Measurements from ENCODE around the gene VIPAS39. TPM values are rescaled to one million over a fixed set of nuclear protein-coding genes. Genes with fewer than 3 reads are reported as not detected.
A peak's percentile ranks its signal among the peaks of the same experiment; 100 is the strongest.

The VIPAS39 gene
- total and polyA plus RNA-seq, 4 donors: 5.6 to 13.9 (median 8.9) TPM

DNA sequence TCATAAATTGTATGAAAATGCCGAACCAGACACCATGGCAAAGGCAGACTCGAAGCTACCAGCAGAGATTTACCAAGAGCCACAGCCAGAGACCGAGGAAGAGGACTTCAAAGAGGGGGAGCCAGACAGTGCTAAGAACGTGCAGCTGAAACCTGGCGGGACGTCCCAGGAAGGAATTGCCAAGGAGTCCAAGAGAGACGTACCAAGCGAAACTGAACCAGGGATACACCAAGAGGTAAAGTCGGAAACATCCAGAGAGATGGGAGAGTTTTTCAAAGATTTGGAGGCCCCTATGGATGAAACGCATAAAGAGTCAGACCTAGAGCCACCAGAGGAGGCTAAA is 79.9 kb downstream of the VIPAS39 start:
- 16% methylated on average over 10 of the region's 10 CpGs for WGBS
- H3K27ac ChIP-seq (ENCODE audit: low read depth in 1 of 2, low read length in 2 of 2): no peak overlapping the region
- no peaks in the 10 kb centered on the region for H3K27me3 ChIP-seq (ENCODE audit: control insufficient read depth in 4 of 4, insufficient read depth in 4 of 4, low read length in 3 of 4)
- H3K4me1 ChIP-seq (ENCODE audit: control insufficient read depth in 4 of 4, insufficient read depth in 4 of 4, low read length in 3 of 4): peaks cover 0 to 14% (median 12%) of the 10 kb centered on the region in 4 donors
- TF ChIP-seq, protein P1, sequence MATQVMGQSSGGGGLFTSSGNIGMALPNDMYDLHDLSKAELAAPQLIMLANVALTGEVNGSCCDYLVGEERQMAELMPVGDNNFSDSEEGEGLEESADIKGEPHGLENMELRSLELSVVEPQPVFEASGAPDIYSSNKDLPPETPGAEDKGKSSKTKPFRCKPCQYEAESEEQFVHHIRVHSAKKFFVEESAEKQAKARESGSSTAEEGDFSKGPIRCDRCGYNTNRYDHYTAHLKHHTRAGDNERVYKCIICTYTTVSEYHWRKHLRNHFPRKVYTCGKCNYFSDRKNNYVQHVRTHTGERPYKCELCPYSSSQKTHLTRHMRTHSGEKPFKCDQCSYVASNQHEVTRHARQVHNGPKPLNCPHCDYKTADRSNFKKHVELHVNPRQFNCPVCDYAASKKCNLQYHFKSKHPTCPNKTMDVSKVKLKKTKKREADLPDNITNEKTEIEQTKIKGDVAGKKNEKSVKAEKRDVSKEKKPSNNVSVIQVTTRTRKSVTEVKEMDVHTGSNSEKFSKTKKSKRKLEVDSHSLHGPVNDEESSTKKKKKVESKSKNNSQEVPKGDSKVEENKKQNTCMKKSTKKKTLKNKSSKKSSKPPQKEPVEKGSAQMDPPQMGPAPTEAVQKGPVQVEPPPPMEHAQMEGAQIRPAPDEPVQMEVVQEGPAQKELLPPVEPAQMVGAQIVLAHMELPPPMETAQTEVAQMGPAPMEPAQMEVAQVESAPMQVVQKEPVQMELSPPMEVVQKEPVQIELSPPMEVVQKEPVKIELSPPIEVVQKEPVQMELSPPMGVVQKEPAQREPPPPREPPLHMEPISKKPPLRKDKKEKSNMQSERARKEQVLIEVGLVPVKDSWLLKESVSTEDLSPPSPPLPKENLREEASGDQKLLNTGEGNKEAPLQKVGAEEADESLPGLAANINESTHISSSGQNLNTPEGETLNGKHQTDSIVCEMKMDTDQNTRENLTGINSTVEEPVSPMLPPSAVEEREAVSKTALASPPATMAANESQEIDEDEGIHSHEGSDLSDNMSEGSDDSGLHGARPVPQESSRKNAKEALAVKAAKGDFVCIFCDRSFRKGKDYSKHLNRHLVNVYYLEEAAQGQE (IDR thresholded peaks at IDR 0.05): no peak
- TF ChIP-seq, protein P2, sequence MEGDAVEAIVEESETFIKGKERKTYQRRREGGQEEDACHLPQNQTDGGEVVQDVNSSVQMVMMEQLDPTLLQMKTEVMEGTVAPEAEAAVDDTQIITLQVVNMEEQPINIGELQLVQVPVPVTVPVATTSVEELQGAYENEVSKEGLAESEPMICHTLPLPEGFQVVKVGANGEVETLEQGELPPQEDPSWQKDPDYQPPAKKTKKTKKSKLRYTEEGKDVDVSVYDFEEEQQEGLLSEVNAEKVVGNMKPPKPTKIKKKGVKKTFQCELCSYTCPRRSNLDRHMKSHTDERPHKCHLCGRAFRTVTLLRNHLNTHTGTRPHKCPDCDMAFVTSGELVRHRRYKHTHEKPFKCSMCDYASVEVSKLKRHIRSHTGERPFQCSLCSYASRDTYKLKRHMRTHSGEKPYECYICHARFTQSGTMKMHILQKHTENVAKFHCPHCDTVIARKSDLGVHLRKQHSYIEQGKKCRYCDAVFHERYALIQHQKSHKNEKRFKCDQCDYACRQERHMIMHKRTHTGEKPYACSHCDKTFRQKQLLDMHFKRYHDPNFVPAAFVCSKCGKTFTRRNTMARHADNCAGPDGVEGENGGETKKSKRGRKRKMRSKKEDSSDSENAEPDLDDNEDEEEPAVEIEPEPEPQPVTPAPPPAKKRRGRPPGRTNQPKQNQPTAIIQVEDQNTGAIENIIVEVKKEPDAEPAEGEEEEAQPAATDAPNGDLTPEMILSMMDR (IDR thresholded peaks at IDR 0.05; ENCODE audit: low read depth, low read length, missing input control): no peak
- no peak for TF ChIP-seq RAD21 (IDR thresholded peaks at IDR 0.05)
- TF ChIP-seq, protein P3, sequence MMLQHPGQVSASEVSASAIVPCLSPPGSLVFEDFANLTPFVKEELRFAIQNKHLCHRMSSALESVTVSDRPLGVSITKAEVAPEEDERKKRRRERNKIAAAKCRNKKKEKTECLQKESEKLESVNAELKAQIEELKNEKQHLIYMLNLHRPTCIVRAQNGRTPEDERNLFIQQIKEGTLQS (IDR thresholded peaks at IDR 0.05): no peak
- TF ChIP-seq, protein P4, sequence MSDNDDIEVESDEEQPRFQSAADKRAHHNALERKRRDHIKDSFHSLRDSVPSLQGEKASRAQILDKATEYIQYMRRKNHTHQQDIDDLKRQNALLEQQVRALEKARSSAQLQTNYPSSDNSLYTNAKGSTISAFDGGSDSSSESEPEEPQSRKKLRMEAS (IDR thresholded peaks at IDR 0.05): no peak
- TF ChIP-seq, protein P5, sequence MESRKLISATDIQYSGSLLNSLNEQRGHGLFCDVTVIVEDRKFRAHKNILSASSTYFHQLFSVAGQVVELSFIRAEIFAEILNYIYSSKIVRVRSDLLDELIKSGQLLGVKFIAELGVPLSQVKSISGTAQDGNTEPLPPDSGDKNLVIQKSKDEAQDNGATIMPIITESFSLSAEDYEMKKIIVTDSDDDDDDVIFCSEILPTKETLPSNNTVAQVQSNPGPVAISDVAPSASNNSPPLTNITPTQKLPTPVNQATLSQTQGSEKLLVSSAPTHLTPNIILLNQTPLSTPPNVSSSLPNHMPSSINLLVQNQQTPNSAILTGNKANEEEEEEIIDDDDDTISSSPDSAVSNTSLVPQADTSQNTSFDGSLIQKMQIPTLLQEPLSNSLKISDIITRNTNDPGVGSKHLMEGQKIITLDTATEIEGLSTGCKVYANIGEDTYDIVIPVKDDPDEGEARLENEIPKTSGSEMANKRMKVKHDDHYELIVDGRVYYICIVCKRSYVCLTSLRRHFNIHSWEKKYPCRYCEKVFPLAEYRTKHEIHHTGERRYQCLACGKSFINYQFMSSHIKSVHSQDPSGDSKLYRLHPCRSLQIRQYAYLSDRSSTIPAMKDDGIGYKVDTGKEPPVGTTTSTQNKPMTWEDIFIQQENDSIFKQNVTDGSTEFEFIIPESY (IDR thresholded peaks at IDR 0.05): no peak
- no peak for TF ChIP-seq SP1 (IDR thresholded peaks at IDR 0.05)
- TF ChIP-seq JUND (IDR thresholded peaks at IDR 0.05): no peak
- no peak for TF ChIP-seq EGR1 (IDR thresholded peaks at IDR 0.05; ENCODE audit: low read depth in 2 of 2)
- TF ChIP-seq NR2F2 (IDR thresholded peaks at IDR 0.05): no peak
- no peak for DNase-seq (ENCODE audit: low spot score)
- H3K9ac ChIP-seq (ENCODE audit: low read depth in 1 of 2, low read length in 2 of 2): no peak overlapping the region
- no peaks in the 10 kb centered on the region for H3K36me3 ChIP-seq (ENCODE audit: control insufficient read depth in 4 of 4, insufficient read depth in 3 of 4, low read depth in 1 of 4, low read length in 3 of 4)
- H3K9me3 ChIP-seq (ENCODE audit: control insufficient read depth in 4 of 4, low read length in 3 of 4): no peaks in the 10 kb centered on the region
- H3K4me3 ChIP-seq (ENCODE audit: low read depth in 1 of 3, low read length in 3 of 3): peak overlapping the region; percentile 62 to 97 (median 93)

DNA sequence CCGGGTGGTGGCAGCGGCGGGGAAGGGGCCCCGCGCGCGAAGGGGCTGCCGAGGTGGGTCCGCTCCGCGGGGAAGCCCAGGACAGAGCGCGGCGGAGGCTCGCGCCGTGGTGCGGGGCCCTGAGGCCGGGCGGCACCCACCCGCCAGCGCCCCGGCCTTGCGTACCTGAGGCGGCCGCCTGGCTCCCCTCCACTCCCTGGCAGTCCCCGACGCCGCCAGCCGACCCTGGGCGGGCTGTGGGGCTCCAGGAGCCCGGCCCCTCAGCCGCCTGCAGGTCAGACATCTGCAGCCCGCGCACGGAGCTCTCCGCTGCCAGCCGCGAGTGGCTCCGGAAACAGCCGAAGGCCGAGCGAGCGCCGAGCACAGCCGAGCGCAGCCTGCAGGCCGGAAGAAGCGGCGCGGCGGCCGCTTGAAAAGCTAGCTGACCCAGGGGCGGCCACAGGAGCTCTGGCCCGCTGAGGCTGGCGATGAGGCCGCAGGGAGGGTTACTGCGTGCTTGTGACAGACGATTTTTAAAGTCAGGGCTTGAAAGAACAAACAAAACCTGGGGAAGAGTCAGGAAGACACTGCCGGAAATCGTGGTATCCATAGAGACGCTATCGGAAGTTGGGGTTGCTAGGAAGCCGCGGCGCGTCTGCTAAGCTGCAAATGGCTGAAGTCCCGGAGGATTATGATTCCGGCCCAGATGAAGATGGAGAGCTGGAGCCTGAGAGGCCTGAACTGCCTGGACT is 80.5 kb downstream of the VIPAS39 start, which contains the start of the genes SAMD15 and TMED8:
SAMD15 (plus strand) TSS at position 609 of the 731 bp plus-strand sequence; CDS start at position 649, 40 bp downstream.
TMED8 (minus strand) TSS at position 324 of the 731 bp plus-strand sequence; CDS start at position 283, 41 bp downstream.
- H3K9me3 ChIP-seq (ENCODE audit: control insufficient read depth in 4 of 4, low read length in 3 of 4): no peaks in the 10 kb centered on the region
- peaks cover 0 to 14% (median 13%) of the 10 kb centered on the region in 4 donors for H3K4me1 ChIP-seq (ENCODE audit: control insufficient read depth in 4 of 4, insufficient read depth in 4 of 4, low read length in 3 of 4)
- peak within 1 kb of the TSS; percentile 75 to 80 for H3K27ac ChIP-seq (ENCODE audit: low read depth in 1 of 2, low read length in 2 of 2)
- under 1% methylated on average over 69 of the region's 69 CpGs for WGBS
- peak; percentile 85 for DNase-seq (ENCODE audit: low spot score)
- H3K9ac ChIP-seq (ENCODE audit: low read depth in 1 of 2, low read length in 2 of 2): peak within 1 kb of the TSS; percentile 45 to 57
- H3K36me3 ChIP-seq (ENCODE audit: control insufficient read depth in 4 of 4, insufficient read depth in 3 of 4, low read depth in 1 of 4, low read length in 3 of 4): no peaks in the 10 kb centered on the region
- H3K4me3 ChIP-seq (ENCODE audit: low read depth in 1 of 3, low read length in 3 of 3): peak within 1 kb of the TSS; percentile 62 to 97 (median 93)
- no peaks in the 10 kb centered on the region for H3K27me3 ChIP-seq (ENCODE audit: control insufficient read depth in 4 of 4, insufficient read depth in 4 of 4, low read length in 3 of 4)
- TF ChIP-seq, protein P2 (IDR thresholded peaks at IDR 0.05; ENCODE audit: low read depth, low read length, missing input control): no peak
- TF ChIP-seq, protein P3 (IDR thresholded peaks at IDR 0.05): no peak
- TF ChIP-seq TAF1 (conservative IDR thresholded peaks at IDR 0.05): no peak
- TF ChIP-seq EGR1 (IDR thresholded peaks at IDR 0.05; ENCODE audit: low read depth in 2 of 2): no peak
- no peak for TF ChIP-seq JUND (IDR thresholded peaks at IDR 0.05)
- TF ChIP-seq, protein P1 (IDR thresholded peaks at IDR 0.05): no peak
- TF ChIP-seq, protein P5 (IDR thresholded peaks at IDR 0.05): no peak
- TF ChIP-seq YY1 (IDR thresholded peaks at IDR 0.05): peak; percentile 86
